ENCODE results near the gene R3HDM4.

R3HDM4 gene

DNA sequence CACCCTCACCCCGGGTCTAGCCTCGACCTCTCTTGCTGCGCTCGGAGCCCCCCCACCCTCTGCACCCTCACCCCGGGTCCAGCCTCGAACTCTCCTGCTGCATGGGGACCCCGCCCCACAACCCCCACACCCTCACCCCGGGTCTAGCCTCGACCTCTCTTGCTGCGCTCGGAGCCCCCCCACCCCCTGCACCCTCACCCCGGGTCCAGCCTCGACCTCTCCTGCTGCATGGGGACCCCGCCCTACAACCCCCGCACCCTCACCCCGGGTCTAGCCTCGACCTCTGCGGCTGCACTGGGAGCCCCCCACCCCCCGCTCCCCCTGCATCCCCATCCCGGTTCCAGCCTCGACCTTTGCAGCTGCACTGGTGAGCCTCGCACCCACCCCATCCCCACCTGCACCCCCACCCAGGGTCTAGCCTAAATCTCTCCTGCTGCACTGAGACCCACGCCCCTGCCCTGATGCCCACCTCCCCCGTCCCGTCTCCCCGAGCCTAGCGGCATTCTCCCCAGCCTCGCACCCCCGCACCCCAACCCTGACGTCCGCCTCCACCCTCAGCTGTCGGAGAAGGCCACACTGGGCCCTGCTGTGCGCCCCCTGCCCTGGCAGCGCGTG is 51.8 kb downstream of the R3HDM4 start:
- TF ChIP-seq, protein P1, sequence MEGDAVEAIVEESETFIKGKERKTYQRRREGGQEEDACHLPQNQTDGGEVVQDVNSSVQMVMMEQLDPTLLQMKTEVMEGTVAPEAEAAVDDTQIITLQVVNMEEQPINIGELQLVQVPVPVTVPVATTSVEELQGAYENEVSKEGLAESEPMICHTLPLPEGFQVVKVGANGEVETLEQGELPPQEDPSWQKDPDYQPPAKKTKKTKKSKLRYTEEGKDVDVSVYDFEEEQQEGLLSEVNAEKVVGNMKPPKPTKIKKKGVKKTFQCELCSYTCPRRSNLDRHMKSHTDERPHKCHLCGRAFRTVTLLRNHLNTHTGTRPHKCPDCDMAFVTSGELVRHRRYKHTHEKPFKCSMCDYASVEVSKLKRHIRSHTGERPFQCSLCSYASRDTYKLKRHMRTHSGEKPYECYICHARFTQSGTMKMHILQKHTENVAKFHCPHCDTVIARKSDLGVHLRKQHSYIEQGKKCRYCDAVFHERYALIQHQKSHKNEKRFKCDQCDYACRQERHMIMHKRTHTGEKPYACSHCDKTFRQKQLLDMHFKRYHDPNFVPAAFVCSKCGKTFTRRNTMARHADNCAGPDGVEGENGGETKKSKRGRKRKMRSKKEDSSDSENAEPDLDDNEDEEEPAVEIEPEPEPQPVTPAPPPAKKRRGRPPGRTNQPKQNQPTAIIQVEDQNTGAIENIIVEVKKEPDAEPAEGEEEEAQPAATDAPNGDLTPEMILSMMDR (IDR thresholded peaks at IDR 0.05): no peak
- no peak overlapping the region for H3K9ac ChIP-seq
- H3K79me2 ChIP-seq: no peaks in the 10 kb centered on the region
- H3K9me3 ChIP-seq (ENCODE audit: control insufficient read depth, low read length): no peaks in the 10 kb centered on the region
- H3K4me1 ChIP-seq: no peaks in the 10 kb centered on the region
- no peaks in the 10 kb centered on the region for H3K27me3 ChIP-seq (ENCODE audit: control insufficient read depth, insufficient read depth, low read length)
- no peak overlapping the region for H3K4me2 ChIP-seq (ENCODE audit: low read length)
- no peak overlapping the region for H2AFZ ChIP-seq
- no peak overlapping the region for H3K4me3 ChIP-seq (ENCODE audit: low read depth, low read length)
- no peaks in the 10 kb centered on the region for H3K36me3 ChIP-seq (ENCODE audit: control insufficient read depth, insufficient read depth, low read length)
- H3K27ac ChIP-seq: no peak overlapping the region

DNA sequence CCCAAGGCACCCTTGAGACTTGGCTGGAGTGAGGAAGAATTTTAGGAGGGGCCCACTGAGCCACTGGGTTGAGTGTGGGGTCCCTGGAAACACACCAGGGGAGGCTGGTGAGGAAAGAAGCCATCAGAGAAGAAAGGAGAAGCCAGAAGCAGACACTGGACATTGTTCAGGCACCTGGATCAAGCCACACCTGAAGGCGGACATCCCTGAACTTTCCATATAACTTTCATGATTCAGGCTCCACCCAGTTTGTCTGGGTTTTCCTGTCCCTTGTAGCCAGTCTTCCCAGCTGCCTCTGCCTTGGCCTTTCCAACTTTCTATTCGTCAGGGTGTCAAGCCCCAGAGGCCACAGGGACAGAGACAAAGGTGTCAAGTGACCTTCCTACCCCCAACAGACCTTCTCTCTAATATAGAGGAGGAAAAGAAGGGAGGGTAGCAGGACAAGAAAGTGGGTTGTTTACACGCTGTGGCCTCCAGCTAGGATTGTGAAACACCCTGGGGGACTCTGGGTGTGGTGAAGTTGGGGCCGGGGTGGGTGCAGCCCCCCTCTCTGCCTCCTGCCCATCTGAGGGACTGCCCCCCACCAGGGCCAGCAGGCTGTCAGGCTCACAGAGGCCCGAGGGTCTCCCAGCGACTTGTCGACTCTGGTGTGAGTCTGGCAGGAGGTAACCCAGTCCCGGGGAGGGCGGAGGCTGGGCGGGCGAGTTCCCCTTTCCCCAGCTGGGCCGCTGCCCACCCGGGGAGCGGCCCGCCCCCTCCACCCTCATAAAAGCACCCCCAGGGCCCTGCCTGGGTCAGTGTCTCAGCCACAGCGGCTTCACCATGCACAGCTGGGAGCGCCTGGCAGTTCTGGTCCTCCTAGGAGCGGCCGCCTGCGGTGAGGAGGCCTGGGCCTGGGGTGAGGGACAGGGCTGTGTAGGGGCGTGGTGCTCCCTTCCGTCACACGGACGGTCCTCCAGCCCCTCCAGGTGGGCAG is 53.9 kb downstream of the R3HDM4 start, which contains the start of gene CFD:
CFD (plus strand) TSS at position 797 of the 976 bp plus-strand sequence; CDS start at position 823, 26 bp downstream.
- no peak within 1 kb of the TSS for H3K9ac ChIP-seq
- peak within 1 kb of the TSS; percentile 77 for H2AFZ ChIP-seq
- no peaks in the 10 kb centered on the region for H3K27me3 ChIP-seq (ENCODE audit: control insufficient read depth, insufficient read depth, low read length)
- no peaks in the 10 kb centered on the region for H3K36me3 ChIP-seq (ENCODE audit: control insufficient read depth, insufficient read depth, low read length)
- H3K9me3 ChIP-seq (ENCODE audit: control insufficient read depth, low read length): no peaks in the 10 kb centered on the region
- peak within 1 kb of the TSS; percentile 44 for H3K4me3 ChIP-seq (ENCODE audit: low read depth, low read length)
- no peaks in the 10 kb centered on the region for H3K4me1 ChIP-seq
- H3K79me2 ChIP-seq: no peaks in the 10 kb centered on the region
- H3K4me2 ChIP-seq (ENCODE audit: low read length): peak within 1 kb of the TSS; percentile 65
- TF ChIP-seq, protein P1 (IDR thresholded peaks at IDR 0.05): no peak
- no peak within 1 kb of the TSS for H3K27ac ChIP-seq

GRCh38 chr19:858284-858683 is 54.7 kb downstream of the R3HDM4 start:
- TF ChIP-seq, protein P1 (IDR thresholded peaks at IDR 0.05): no peak
- H2AFZ ChIP-seq: no peak overlapping the region
- H3K4me2 ChIP-seq (ENCODE audit: low read length): no peak overlapping the region
- H3K4me3 ChIP-seq (ENCODE audit: low read depth, low read length): no peak overlapping the region
- no peaks in the 10 kb centered on the region for H3K36me3 ChIP-seq (ENCODE audit: control insufficient read depth, insufficient read depth, low read length)
- no peaks in the 10 kb centered on the region for H3K9me3 ChIP-seq (ENCODE audit: control insufficient read depth, low read length)
- no peaks in the 10 kb centered on the region for H3K4me1 ChIP-seq
- no peak overlapping the region for H3K9ac ChIP-seq
- no peak overlapping the region for H3K27ac ChIP-seq
- no peaks in the 10 kb centered on the region for H3K79me2 ChIP-seq
- H3K27me3 ChIP-seq (ENCODE audit: control insufficient read depth, insufficient read depth, low read length): no peaks in the 10 kb centered on the region

DNA sequence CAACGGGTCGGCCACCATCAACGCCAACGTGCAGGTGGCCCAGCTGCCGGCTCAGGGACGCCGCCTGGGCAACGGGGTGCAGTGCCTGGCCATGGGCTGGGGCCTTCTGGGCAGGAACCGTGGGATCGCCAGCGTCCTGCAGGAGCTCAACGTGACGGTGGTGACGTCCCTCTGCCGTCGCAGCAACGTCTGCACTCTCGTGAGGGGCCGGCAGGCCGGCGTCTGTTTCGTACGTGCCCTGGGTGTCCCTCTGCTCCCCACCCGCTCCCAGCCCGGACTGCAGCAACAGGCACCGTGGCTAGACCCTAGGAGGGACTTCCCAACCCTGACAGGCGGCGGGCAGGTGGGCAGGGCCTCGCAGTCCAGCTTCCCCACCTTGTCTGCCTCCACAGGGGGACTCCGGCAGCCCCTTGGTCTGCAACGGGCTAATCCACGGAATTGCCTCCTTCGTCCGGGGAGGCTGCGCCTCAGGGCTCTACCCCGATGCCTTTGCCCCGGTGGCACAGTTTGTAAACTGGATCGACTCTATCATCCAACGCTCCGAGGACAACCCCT is 57.4 kb downstream of the R3HDM4 start:
- no peak overlapping the region for H3K4me3 ChIP-seq (ENCODE audit: low read depth, low read length)
- H3K9me3 ChIP-seq (ENCODE audit: control insufficient read depth, low read length): no peaks in the 10 kb centered on the region
- no peak overlapping the region for H2AFZ ChIP-seq
- no peaks in the 10 kb centered on the region for H3K27me3 ChIP-seq (ENCODE audit: control insufficient read depth, insufficient read depth, low read length)
- no peak overlapping the region for H3K27ac ChIP-seq
- no peak overlapping the region for H3K4me2 ChIP-seq (ENCODE audit: low read length)
- no peaks in the 10 kb centered on the region for H3K79me2 ChIP-seq
- H3K36me3 ChIP-seq (ENCODE audit: control insufficient read depth, insufficient read depth, low read length): no peaks in the 10 kb centered on the region
- H3K4me1 ChIP-seq: peaks cover 2% of the 10 kb centered on the region
- no peak overlapping the region for H3K9ac ChIP-seq
- TF ChIP-seq, protein P1 (IDR thresholded peaks at IDR 0.05): no peak

All from parathyroid adenoma (tissue), 2 donors.